Calu3 (cell line): ENCODE data around the gene ADAMTS17. TPM values are rescaled to one million over a fixed set of nuclear protein-coding genes. Genes with fewer than 3 reads are reported as not detected.

ENCODE experiments used
- BruUV-seq: library from RNA; stranded (reverse); fragments of 400-500 nt; replicated peaks from 2 replicates; lab custom pipeline; 2021; lab: Mats Ljungman, UMichigan
- CTCF ChIA-PET: fragments of 300-600 bp; sonication (Branson Sonifier 250); formaldehyde crosslinking; loops from one replicate; lab custom pipeline; 2022; ENCODE audit warnings: antibody characterized with exemption; lab: Charles Lee
- DNase-seq: peaks from one replicate; pipeline ENCODE4 v3.0.0; 2022
- H3K27ac Mint-ChIP-seq: one replicate; pipeline ENCODE4 v1.8.0; 2022; ENCODE audit warnings: mixed read lengths; ENCODE audit not compliant: unreplicated experiment
- H3K27me3 Mint-ChIP-seq: one replicate; pipeline ENCODE4 v1.8.0; 2022; ENCODE audit warnings: mixed read lengths; ENCODE audit not compliant: unreplicated experiment
- H3K36me3 Mint-ChIP-seq: one replicate; pipeline ENCODE4 v1.8.0; 2022; ENCODE audit warnings: mild to moderate bottlenecking, moderate library complexity, mixed read lengths; ENCODE audit not compliant: insufficient read depth, unreplicated experiment
- H3K4me1 Mint-ChIP-seq: one replicate; pipeline ENCODE4 v1.8.0; 2022; ENCODE audit warnings: mild to moderate bottlenecking, low read depth, mixed read lengths; ENCODE audit not compliant: unreplicated experiment
- H3K4me3 Mint-ChIP-seq: one replicate; pipeline ENCODE4 v1.8.0; 2022; ENCODE audit warnings: mild to moderate bottlenecking, low read depth, moderate library complexity, mixed read lengths; ENCODE audit not compliant: unreplicated experiment
- H3K9me3 Mint-ChIP-seq: one replicate; pipeline ENCODE4 v1.8.0; 2022; ENCODE audit warnings: low read depth, mixed read lengths; ENCODE audit not compliant: unreplicated experiment
- intact Hi-C: fragments of 100-400 bp; cut with micrococcal nuclease; formaldehyde crosslinking; loops from one replicate; pipeline ENCODE4 v1.10.0; 2022; ENCODE audit not compliant: unreplicated experiment
- total RNA-seq: library from RNA; stranded (reverse); gene quantifications from 2 replicates; pipeline ENCODE4 v1.2.3, GENCODE V29; 2022
- TF ChIP-seq, protein P1 (sequence below): fragments of 200-600 bp; IDR thresholded peaks from one replicate; pipeline ENCODE4 v1.8.0; 2022; ENCODE audit warnings: antibody characterized with exemption; ENCODE audit not compliant: unreplicated experiment

Gene ADAMTS17
- total RNA-seq, 1 experiment from 2014 or later: 3.5 TPM

DNA sequence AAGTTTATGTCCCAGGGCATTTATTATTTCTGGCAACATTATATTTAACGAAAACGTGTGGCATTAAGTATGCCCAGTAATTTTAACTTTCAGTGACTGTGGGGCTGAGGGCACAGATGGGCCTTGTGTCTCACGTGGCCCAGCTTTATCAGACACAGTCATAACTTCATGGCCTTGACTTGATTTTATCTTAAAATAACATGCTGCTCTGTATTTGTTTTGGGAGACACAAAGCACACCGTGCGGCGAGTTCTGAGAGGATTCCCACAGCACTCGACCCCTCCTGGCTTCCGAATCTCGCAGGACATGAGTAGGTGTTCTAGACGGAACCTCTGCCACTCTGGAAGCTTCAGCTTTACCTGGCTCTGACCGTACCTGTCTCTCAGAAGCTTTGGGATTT, 180.8 kb downstream of the ADAMTS17 start:
- DNase-seq: no peak
- Mint-ChIP-seq H3K36me3 (no peaks in the 10 kb centered on the region), H3K4me1 (no peaks in the 10 kb centered on the region), H3K4me3 (no peak overlapping the region), H3K27ac (no peak overlapping the region), H3K9me3 (peaks cover 5% of the 10 kb centered on the region), H3K27me3 (no peaks in the 10 kb centered on the region)
- TF ChIP-seq, protein P1, sequence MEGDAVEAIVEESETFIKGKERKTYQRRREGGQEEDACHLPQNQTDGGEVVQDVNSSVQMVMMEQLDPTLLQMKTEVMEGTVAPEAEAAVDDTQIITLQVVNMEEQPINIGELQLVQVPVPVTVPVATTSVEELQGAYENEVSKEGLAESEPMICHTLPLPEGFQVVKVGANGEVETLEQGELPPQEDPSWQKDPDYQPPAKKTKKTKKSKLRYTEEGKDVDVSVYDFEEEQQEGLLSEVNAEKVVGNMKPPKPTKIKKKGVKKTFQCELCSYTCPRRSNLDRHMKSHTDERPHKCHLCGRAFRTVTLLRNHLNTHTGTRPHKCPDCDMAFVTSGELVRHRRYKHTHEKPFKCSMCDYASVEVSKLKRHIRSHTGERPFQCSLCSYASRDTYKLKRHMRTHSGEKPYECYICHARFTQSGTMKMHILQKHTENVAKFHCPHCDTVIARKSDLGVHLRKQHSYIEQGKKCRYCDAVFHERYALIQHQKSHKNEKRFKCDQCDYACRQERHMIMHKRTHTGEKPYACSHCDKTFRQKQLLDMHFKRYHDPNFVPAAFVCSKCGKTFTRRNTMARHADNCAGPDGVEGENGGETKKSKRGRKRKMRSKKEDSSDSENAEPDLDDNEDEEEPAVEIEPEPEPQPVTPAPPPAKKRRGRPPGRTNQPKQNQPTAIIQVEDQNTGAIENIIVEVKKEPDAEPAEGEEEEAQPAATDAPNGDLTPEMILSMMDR: no peak
- BruUV-seq: no TSS peak
- intact Hi-C loops: no loop called here
- CTCF ChIA-PET: no interaction called here

DNA sequence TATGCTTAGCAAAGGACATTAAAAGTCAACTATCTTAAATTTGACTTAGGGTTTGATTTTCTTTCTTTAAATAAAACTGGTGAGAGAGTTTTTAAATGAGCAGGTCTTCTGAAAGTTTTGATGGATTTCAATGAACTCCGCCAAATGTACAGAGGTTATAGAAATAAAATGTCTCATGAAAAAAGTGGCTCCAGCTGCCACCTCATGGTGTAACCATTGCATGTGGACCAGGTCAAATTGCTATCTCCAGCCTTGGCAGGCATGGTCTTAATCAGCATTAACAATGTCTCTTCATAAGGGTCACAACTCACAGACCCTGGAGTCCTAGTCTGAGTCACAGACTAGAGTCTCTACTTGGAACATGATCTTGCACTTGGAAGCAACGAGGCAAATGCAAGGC, 182.3 kb downstream of the ADAMTS17 start:
- CTCF ChIA-PET: no interaction called here
- TF ChIP-seq, protein P1: no peak
- no peak for DNase-seq
- Mint-ChIP-seq H3K36me3 (no peaks in the 10 kb centered on the region), H3K27me3 (no peaks in the 10 kb centered on the region), H3K4me3 (no peak overlapping the region), H3K4me1 (no peaks in the 10 kb centered on the region), H3K9me3 (peaks cover 9% of the 10 kb centered on the region), H3K27ac (no peak overlapping the region)
- no TSS peak for BruUV-seq
- intact Hi-C loops: no loop called here

DNA sequence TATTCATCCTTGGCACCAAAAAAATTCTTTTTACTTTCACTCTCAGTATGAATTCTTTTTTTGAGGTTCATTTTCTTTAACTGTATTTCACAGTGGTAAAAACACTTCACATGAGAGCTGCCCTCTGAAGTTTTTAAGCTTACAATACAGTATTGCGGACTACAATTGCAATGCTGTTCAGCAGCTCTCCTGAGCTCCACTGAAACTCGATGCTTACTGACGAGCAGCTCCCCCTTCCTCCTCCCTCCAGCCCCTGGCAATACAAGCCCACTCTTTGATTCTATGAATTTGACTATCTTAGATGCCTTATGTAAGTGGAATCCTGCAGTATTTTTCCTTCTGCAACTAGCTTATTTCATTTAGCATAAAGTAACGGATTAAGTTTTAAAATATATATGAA, 183.4 kb downstream of the ADAMTS17 start:
- DNase-seq: no peak
- Mint-ChIP-seq H3K27me3 (no peaks in the 10 kb centered on the region), H3K9me3 (peaks cover 9% of the 10 kb centered on the region), H3K4me3 (no peak overlapping the region), H3K27ac (no peak overlapping the region), H3K4me1 (no peaks in the 10 kb centered on the region), H3K36me3 (no peaks in the 10 kb centered on the region)
- CTCF ChIA-PET: interaction anchor here (0.6 kb wide), 1 partner anchor 62 kb away, joined by 3 read pairs; no protein-coding TSS in a partner anchor
- intact Hi-C loops: no loop called here
- TF ChIP-seq, protein P1: no peak
- no TSS peak for BruUV-seq

DNA sequence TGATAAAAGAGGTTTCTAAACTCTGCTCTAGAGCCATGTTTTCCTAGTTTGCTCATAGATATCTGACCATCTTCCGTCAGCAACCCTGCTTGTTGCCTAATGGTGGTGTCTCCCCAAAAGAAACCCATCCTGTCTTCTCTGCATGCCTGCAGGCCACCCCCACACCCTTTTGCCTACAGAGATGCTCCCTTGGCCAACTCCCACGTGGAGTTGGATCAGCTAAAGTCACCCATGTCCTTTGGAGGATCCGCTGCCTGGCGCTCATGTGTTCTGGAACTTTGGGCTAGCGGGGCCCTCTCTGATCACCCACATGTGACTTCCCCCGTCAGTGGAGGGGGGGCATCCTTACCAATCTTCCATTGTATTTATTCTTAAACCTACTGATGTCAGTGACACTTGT, 185.6 kb downstream of the ADAMTS17 start:
- BruUV-seq: no TSS peak
- Mint-ChIP-seq H3K27ac (no peak overlapping the region), H3K27me3 (no peaks in the 10 kb centered on the region), H3K4me3 (no peak overlapping the region), H3K36me3 (no peaks in the 10 kb centered on the region), H3K9me3 (peaks cover 12% of the 10 kb centered on the region), H3K4me1 (no peaks in the 10 kb centered on the region)
- intact Hi-C loops: no loop called here
- no peak for DNase-seq
- TF ChIP-seq, protein P1: no peak
- CTCF ChIA-PET: no interaction called here
